Transverse colon (tissue), 4 donors: ENCODE results near the gene EP400.

Experiments used
- EP300 ChIP-seq: sonication (generic); formaldehyde crosslinking; IDR thresholded peaks from one replicate; pipeline ENCODE4 v1.6.1; 2017; ENCODE audit warnings: antibody characterized with exemption, low read depth
- POLR2A ChIP-seq: fragments of 450-650 bp; IDR thresholded peaks from one replicate; pipeline ENCODE4 v1.6.1; 2016; ENCODE audit warnings: antibody characterized with exemption, mild to moderate bottlenecking, moderate library complexity
- POLR2AphosphoS5 ChIP-seq, 3 donors: sonication (generic); formaldehyde crosslinking; IDR thresholded peaks; one replicate each; pipeline ENCODE4 v1.6.1; 2016; ENCODE audit warnings: antibody characterized with exemption in 3 of 3
- TF ChIP-seq, protein P1 (sequence below), 5 experiments: fragments of 200-600 bp in 3 of 5; fragments of 450-650 bp in 2 of 5; sonication (generic) in 3 of 5; IDR thresholded peaks; 1 replicate in 2 of 5; 2 replicates in 3 of 5; pipeline ENCODE4 v1.5.1; 2016 to 2017; ENCODE audit warnings: antibody characterized with exemption in 5 of 5, inconsistent platforms in 3 of 5, mild to moderate bottlenecking in 2 of 5, moderate library complexity in 1 of 5

DNA sequence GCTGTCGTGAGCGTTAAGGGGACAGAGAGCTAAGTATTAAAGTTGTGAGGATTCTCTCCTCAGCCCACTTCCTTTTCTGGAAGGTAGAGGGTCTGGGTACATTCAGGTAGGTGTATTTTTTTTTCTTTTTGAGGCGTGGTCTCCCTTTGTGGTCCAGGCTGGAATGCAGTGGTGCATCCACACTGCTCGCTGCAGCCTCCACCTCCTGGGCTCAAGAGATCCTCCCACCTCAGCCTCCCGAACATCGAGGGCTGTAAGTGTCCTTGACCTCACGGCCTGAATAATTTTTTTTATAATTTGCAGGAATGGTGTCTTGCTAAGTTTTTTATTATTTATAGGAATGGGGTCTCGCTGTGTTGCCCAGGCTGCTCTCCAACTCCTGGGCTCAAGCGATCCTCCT is 19.2 kb upstream of the EP400 start:
- TF ChIP-seq, protein P1, sequence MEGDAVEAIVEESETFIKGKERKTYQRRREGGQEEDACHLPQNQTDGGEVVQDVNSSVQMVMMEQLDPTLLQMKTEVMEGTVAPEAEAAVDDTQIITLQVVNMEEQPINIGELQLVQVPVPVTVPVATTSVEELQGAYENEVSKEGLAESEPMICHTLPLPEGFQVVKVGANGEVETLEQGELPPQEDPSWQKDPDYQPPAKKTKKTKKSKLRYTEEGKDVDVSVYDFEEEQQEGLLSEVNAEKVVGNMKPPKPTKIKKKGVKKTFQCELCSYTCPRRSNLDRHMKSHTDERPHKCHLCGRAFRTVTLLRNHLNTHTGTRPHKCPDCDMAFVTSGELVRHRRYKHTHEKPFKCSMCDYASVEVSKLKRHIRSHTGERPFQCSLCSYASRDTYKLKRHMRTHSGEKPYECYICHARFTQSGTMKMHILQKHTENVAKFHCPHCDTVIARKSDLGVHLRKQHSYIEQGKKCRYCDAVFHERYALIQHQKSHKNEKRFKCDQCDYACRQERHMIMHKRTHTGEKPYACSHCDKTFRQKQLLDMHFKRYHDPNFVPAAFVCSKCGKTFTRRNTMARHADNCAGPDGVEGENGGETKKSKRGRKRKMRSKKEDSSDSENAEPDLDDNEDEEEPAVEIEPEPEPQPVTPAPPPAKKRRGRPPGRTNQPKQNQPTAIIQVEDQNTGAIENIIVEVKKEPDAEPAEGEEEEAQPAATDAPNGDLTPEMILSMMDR (IDR thresholded peaks at IDR 0.05) = no peak
- TF ChIP-seq EP300 (no peak), POLR2AphosphoS5 (IDR thresholded peaks at IDR 0.05) (no peak), POLR2A (no peak)
